ENCODE results near the gene CFAP70.
"Not testable (repeated sequence)": the region's sequence is repeated elsewhere in the genome, so short reads cannot be mapped to it uniquely, and the experiment has no call there.

Gene CFAP70

DNA sequence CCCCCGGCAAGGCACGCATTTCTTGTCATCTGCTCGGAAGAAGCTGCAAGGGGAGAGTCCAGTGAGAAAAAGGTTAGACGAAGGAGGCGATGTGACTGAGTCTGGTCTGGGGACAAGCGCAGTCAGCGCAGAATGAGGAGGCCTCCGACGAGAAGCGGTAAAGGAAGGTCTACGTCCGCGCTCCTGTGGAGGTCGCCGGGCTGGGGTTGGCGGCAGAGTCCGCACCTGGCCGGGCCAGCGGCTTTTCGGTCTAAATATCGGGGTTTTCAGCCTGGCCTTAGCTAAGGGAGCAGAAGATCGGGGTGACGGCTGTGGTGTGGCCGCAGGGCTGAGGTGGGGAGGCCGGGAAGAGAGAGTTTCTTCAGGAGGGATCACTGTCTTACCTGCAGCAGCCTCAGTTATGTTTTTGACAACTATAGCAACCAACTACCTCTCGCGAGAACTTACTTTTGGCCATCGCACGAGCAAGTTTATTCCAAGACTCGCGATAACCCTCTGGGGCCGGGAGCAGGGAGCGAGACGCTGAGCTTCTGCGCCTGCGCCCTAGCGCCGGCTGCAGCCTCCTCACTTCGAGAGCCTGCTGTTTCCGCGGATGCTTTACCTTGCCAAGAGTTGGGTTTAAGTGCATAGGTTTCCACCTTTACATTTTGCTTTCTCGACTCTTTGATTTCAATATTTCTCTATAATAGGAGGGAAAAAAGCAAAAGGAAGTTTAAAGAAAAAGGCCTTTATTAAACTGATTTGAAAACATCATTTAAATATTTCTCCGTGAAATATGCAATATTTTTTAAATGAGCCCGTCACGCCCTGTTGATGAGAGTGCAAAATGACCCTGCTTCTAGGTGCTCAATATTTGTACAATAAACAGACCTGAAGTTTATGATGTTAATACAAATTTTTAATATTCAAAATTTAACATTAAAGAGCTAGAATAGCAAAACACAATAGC is at the start of gene CFAP70:
CFAP70 (minus strand) TSS at position 534 of the 949 bp plus-strand sequence. CDS start 4,068 bp downstream, outside the sequence.
- peak; percentile 97 for DNase-seq

DNA sequence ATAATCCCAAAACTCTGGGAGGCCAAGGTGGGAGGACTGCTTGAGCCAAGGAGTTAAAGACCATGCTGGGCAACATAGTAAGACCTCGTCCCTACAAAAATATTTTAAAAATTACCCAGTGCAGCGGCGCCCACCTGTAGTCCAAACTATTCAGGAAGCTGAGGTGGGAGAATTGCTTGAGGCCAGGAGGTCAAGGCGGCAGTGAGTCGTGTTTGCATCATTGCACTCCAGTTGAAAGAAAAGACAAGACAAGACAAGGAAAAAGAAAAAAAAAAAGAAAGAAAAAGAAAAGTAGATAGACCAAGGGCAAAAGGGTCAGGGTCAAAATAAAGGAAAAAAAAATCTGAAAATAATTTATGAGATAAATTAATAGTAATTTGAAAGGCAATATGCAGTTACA is 49.4 kb upstream of the CFAP70 start:
- DNase-seq, result no peak

DNA sequence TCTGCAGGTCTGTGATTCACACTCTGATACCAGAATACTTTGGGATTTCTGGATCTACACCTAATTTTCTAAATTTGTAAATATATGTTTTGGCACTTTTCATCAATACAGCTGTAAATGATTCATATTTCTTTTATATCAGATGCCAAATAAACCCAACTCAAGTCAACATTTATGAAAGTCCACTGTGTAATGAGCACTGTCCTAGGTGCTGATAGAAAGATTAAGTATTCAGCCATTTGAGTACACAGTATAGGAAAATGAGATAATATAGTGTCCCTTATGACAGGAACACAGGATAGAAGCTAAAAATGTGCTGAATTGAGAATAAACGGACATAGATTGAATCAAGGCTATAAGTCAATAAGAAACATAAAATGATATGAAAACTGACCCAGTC is 48.8 kb upstream of the CFAP70 start:
- no peak for DNase-seq

- no peak for DNase-seq
Measured at GRCh38 chr10:73406846-73407245, 48.2 kb upstream of the CFAP70 start.

DNA sequence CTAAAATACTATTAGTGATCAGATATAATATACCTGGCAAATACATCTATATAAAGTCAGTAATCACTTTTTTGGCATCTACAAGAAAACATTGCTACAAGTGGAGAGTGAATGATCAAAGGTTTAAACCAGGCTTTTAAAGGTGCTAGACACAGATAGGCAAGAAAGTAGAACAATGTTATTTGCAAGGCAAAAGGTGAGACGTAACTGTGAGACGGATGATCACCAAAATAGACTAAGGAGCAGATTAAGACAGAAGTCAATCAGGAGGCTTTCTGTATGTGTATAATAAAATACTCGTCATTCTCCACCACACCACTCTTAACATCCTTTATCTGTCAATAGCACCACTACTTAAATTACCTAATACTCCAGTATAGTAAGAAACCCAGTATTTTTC is 46.9 kb upstream of the CFAP70 start:
- no peak for DNase-seq

DNA sequence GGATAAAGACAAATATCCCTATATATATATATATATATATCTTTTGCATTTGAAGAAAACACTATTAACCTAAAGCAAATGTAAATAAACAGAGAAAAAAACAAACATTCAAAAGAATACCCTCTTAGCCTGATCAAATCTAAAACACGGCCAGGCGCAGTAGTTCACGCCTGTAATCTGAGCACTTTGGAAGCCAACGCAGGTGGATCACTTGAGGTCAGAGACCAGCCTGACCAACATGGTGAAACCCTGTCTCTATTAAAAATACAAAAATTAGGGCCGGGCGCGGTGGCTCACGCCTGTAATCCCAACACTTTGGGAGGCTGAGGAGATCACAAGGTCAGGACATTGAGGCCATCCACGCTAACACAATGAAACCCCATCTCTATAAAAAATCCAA is 46.0 kb upstream of the CFAP70 start:
- no peak for DNase-seq

- no peak for DNase-seq
Measured at GRCh38 chr10:73401636-73402035, 43.0 kb upstream of the CFAP70 start.

DNA sequence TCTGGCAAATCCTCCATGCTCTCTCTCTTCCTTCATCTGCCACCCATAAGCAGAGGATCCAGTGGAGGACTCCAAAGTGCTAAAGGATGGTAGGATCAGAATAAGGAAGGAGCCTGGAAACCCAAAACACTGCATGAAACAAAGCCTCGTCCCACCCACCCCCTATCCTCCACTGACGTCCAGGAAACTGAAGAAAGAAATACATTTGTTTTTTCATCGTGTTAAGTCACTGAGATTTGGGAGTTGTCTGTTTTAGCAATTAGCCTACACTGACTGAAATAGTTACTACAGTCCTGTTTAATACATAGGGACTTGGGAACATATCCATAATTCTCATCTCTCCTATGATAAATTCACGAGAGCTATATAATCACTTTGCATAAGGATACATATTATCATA is 40.4 kb upstream of the CFAP70 start:
- no peak for DNase-seq

DNA sequence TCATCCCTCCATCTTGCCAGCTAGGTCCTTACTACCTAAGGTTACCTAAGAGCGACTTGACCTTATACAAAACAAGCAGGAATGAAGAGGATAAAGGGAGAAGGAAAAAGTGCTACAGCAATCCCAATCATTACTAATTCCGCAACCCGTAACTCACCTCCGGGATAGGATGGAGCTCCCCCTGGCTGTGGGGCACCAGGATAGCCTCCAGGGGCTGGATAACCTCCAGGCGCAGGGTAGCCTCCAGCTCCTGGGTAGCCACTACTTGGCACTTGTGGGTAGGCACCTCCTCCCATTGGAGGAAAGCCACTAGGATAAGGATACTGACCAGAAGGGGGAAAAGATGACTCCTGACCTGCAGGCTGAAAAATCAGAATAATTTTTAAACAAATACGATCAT is 39.4 kb upstream of the CFAP70 start:
- DNase-seq, result no peak

GRCh38 chr10:73394325-73394724 is 35.7 kb upstream of the CFAP70 start:
- not testable (repeated sequence) for DNase-seq

DNA sequence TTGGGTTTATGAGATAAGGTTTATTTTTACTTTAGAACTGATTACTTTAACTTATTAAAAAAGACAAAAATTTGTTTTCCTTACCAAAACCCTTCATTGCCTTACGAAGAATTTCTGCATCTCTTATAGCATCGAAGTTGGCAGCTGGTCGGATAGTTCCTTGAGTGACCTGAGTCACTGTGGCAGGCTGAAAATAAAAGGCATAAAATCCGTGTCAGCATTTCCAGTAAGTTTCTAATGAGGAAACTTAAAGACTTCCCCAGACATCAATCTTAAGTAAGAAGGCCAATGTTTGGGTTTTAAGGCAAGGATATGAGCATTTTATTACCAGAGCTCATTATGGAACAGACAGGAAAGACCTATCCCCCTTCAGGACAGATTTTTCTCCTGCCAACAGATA is 29.6 kb upstream of the CFAP70 start:
- no peak for DNase-seq

DNA sequence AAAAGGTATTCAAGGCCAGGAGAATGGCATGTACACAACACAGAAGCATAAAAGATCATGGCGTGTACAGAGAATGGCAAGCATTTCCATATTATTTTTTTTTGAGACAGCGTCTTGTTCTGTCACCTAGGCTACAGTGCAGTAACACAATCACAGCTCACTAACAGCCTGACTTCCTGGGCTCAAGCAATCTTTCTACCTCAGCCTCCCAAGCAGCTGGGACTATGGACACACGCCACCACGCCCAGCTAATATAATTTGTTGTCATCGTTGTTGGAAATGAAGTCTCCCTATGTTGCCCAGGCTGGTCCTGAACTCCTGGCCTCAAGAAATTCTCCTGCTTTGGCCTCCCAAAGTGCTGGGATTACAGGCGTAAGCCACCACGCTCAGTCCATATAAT is 27.9 kb upstream of the CFAP70 start:
- no peak for DNase-seq

DNA sequence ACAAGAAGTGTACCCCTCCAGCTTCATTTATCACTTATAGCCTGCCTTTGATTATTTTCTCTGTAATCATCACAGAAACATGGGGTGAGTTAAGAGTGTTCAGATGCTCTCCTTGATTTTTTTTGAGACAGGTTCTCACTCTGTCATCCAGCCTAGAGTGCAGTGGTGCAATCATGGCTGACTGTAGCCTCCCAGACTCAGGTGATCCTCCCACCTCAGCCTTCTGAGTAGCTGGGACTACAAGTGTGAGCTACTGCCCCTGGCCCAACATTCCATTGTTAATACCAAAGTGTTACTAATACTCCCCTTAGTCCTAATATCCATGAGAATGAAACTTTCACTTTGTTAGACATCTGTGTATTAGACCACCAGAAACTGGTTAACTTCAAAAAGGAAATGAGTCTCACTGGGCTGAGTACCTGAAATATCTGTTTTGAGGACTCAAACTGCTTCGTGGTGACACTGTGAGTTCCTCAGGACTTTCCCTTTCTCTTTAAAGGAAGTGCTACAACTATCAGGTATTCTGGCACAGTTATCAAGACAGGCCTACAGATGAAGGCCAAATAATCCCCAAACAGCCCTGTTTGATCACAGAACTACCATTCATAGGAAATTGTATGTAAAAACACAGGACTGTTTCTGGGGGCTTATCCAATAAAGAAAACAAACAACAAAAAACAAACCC is 20.5 kb upstream of the CFAP70 start:
- no peak for DNase-seq

DNA sequence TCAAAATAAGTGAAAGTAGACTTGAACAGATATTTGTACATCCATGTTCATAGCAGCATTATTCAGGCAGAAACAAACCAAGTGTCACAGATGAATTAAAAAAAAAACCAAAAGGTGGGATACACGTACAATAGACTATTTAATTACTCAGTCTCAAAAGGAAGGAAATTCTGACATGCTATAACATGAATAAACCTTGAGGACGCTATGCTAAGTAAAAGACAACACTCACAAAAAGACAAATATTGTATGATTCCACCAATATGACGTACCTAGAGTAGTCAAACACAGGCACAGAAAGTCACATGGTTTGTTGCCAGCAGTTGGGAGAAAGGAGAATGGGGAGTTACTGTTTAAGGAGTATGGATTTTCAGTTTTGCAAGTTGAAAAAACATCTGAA is 18.0 kb upstream of the CFAP70 start:
- DNase-seq, result no peak

- no peak for DNase-seq
Measured at GRCh38 chr10:73368238-73368637, 9.6 kb upstream of the CFAP70 start.

- DNase-seq, result no peak
Measured at GRCh38 chr10:73366381-73367298, 8.0 kb upstream of the CFAP70 start.

- no peak for DNase-seq
Measured at GRCh38 chr10:73364964-73365363, 6.3 kb upstream of the CFAP70 start.

DNA sequence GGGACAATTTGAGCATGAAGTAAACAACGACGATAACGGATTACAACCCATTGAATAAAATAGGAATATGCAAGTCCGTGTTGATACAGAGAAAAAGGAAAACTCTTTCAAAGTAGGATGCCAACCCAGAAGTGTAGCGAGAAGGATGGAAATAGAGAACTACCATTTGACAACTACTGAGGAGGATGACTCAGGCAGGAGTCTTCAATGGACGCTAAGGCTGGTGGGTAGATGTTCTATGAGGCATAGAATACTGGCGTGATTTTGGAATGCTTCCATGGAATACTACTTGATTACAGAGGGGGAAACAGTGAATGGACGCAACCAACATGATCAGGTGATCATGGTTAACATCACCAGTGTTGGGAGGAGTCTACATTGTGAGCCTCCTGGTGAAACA is 828 bp upstream of the CFAP70 start:
- DNase-seq, result no peak

- no peak for DNase-seq
Measured at GRCh38 chr10:73357821-73358220, 843 bp downstream of the CFAP70 start.

GRCh38 chr10:73357166-73357565 is 1.5 kb downstream of the CFAP70 start:
- no peak for DNase-seq

DNA sequence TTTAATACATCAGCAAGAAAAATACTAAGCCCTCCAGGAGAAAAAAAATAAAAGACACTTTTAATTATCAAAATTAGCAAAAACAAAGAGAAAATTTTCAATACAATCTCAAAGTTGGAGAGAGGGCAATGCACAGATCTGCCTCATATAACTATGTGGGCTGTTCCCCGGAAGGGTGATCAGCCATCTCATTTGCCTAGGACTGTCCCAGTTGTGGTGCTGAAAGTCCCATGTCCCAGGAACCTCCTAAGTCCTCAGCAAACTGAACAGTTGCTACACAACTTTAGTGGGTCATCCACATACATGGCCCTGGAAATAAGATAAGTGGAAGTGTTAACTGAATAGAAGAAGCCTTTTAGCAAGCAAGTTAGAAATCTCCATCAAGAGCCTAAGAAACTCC is 14.4 kb downstream of the CFAP70 start:
- no peak for DNase-seq

- DNase-seq, result no peak
Measured at GRCh38 chr10:73340121-73340520, 18.5 kb downstream of the CFAP70 start.

DNA sequence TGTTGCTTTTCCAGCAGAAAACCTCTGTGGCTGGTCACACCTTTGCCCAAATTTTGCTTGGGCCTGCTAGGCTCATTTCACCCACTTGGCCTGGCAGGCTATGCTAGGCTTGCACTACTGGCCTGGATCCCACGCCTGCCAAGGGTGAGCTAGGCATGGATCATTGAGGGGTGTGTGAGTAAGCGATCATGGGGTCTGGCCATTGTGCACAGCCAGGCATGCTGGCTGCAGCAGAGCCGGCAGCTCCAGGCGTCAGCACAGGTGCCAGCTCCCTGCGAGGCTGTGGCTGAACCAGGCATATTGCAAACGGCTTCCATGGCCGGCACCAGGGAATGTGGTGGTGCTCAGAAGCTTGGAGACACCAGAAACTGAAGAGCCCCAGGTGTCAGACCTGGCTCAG is 19.2 kb downstream of the CFAP70 start:
- no peak for DNase-seq
